Activated CD8-positive, alpha-beta T cell treated with anti-CD3 and anti-CD28 coated beads for 36 hours (primary cell): ENCODE results near the gene TUT1. TPM values are rescaled to one million over a fixed set of nuclear protein-coding genes. Genes with fewer than 3 reads are reported as not detected.
"Not testable (repeated sequence)": the region's sequence is repeated elsewhere in the genome, so short reads cannot be mapped to it uniquely, and the experiment has no call there.

Experiments used
- ATAC-seq: fragments of 200-7000 bp; cut with Tn5 transposase; one replicate; pipeline ENCODE4 v1.10.0; 2021; ENCODE audit warnings: mild to moderate bottlenecking, moderate library complexity
- CTCF ChIA-PET: fragments of 350-600 bp; sonication (Branson Sonifier 250); formaldehyde crosslinking; loops from one replicate; lab custom pipeline; 2021; ENCODE audit warnings: antibody characterized with exemption; lab: Charles Lee
- POLR2A ChIA-PET: fragments of 350-600 bp; sonication (Branson Sonifier 250); formaldehyde crosslinking; loops from one replicate; lab custom pipeline; 2021; ENCODE audit warnings: antibody characterized with exemption; lab: Charles Lee
- DNase-seq: peaks from one replicate; pipeline ENCODE4 v3.0.0-alpha.2; 2020
- H3K27ac Mint-ChIP-seq: one replicate; pipeline ENCODE4 v1.8.0; 2021; ENCODE audit warnings: mild to moderate bottlenecking, mixed read lengths
- H3K27me3 Mint-ChIP-seq: one replicate; pipeline ENCODE4 v1.8.0; 2021; ENCODE audit warnings: mixed read lengths
- H3K36me3 Mint-ChIP-seq: one replicate; pipeline ENCODE4 v1.8.0; 2021; ENCODE audit warnings: low read depth, mixed read lengths
- H3K4me1 Mint-ChIP-seq: one replicate; pipeline ENCODE4 v1.8.0; 2021; ENCODE audit warnings: low read depth, mixed read lengths
- H3K4me3 Mint-ChIP-seq: one replicate; pipeline ENCODE4 v1.8.0; 2021; ENCODE audit warnings: mild to moderate bottlenecking, moderate library complexity, mixed read lengths
- H3K9me3 Mint-ChIP-seq: one replicate; pipeline ENCODE4 v1.8.0; 2021; ENCODE audit warnings: mixed read lengths
- CTCF ChIP-seq: fragments of 200-600 bp; IDR thresholded peaks from one replicate; pipeline ENCODE4 v1.8.0; 2022; ENCODE audit warnings: antibody characterized with exemption, mild to moderate bottlenecking
- intact Hi-C: fragments of 100-400 bp; cut with micrococcal nuclease; formaldehyde crosslinking; loops from one replicate; pipeline ENCODE4 v1.10.0; 2022
- total RNA-seq, 2 experiments: library from RNA; stranded (reverse); gene quantifications; one replicate each; pipeline ENCODE4 v1.2.3, GENCODE V29; 2021

TUT1 gene
- total RNA-seq, 2 experiments from 2014 or later: 34.4 to 38.0 TPM

GRCh38 chr11:62574363-62575071 is 16.8 kb downstream of the TUT1 start:
- CTCF ChIA-PET: interaction anchor here (0.7 to 4.0 kb wide), 11 partner anchors 9 to 180 kb away, joined by 3 to 14 read pairs (median 4); partner anchors contain the start of genes MTA2 and TUT1
- H3K4me1 Mint-ChIP-seq: peaks cover 42% of the 10 kb centered on the region
- POLR2A ChIA-PET: interaction anchor here (0.6 to 11.0 kb wide), 23 partner anchors 9 to 281 kb away, joined by 3 to 156 read pairs (median 4); partner anchors contain the start of genes C11orf98, CSKMT, INTS5 and LBHD1
- no peaks in the 10 kb centered on the region for H3K9me3 Mint-ChIP-seq
- TF ChIP-seq CTCF: no peak
- H3K27me3 Mint-ChIP-seq: no peaks in the 10 kb centered on the region
- peak; percentile 28 for DNase-seq
- H3K27ac Mint-ChIP-seq: peak overlapping the region; percentile 97
- H3K36me3 Mint-ChIP-seq: peaks cover 63% of the 10 kb centered on the region
- intact Hi-C loops: no loop called here
- ATAC-seq: peak; percentile 4
- H3K4me3 Mint-ChIP-seq: peak overlapping the region; percentile 96

- peak; percentile 99 for DNase-seq
- Mint-ChIP-seq H3K9me3 (no peaks in the 10 kb centered on the region), H3K4me1 (peaks cover 48% of the 10 kb centered on the region), H3K27ac (peak within 1 kb of the TSS; percentile 97), H3K36me3 (peaks cover 67% of the 10 kb centered on the region), H3K4me3 (peak within 1 kb of the TSS; percentile 96), H3K27me3 (no peaks in the 10 kb centered on the region)
- intact Hi-C loops: no loop called here
- TF ChIP-seq CTCF: no peak
- ATAC-seq: peak; percentile 98
- ChIA-PET CTCF (interaction anchor here (0.7 to 4.0 kb wide), 13 partner anchors 8 to 179 kb away, joined by 3 to 14 read pairs (median 4); partner anchors contain the start of genes MTA2 and TUT1), POLR2A (interaction anchor here (0.6 to 11.0 kb wide), 19 partner anchors 8 to 281 kb away, joined by 3 to 156 read pairs (median 5); partner anchors contain the start of genes C11orf98, CSKMT, LBHD1 and TUT1)
Measured at GRCh38 chr11:62573592-62574362, 17.5 kb downstream of the TUT1 start, which contains the start of gene EEF1G. Gene EEF1G, minus strand, starts transcription at chr11:62573891. Its CDS starts 49 bp downstream, at chr11:62573842.

- POLR2A ChIA-PET: interaction anchor here (1.0 to 11.0 kb wide), 14 partner anchors 12 to 282 kb away, joined by 3 to 156 read pairs (median 6); partner anchors contain the start of genes C11orf98, CSKMT and TUT1
Measured at GRCh38 chr11:62573006-62573591, 18.2 kb downstream of the TUT1 start.

GRCh38 chr11:62572431-62572830 is 18.9 kb downstream of the TUT1 start:
- Mint-ChIP-seq H3K36me3 (peaks cover 71% of the 10 kb centered on the region), H3K4me1 (peaks cover 53% of the 10 kb centered on the region), H3K27ac (peak overlapping the region; percentile 97), H3K9me3 (no peaks in the 10 kb centered on the region), H3K27me3 (no peaks in the 10 kb centered on the region), H3K4me3 (peak overlapping the region; percentile 96)
- ChIA-PET POLR2A (interaction anchor here (0.6 to 11.0 kb wide), 7 partner anchors 16 to 269 kb away, joined by 3 to 156 read pairs (median 3); partner anchors contain the start of gene TUT1), CTCF (interaction anchor here (1.2 to 4.0 kb wide), 6 partner anchors 12 to 148 kb away, joined by 3 to 14 read pairs (median 4); no protein-coding TSS in a partner anchor)
- DNase-seq (no peak), ATAC-seq (no peak)
- intact Hi-C loops: no loop called here
- no peak for TF ChIP-seq CTCF

More at GRCh38 chr11:62573006-62573591, 18.2 kb downstream of the TUT1 start:
- TF ChIP-seq CTCF: no peak
- intact Hi-C loops: no loop called here
- CTCF ChIA-PET: interaction anchor here (1.0 to 4.0 kb wide), 11 partner anchors 13 to 179 kb away, joined by 3 to 14 read pairs (median 5); partner anchors contain the start of gene TUT1
- ATAC-seq (no peak), DNase-seq (peak; percentile 34)
- H3K36me3 Mint-ChIP-seq: peaks cover 70% of the 10 kb centered on the region
- H3K27ac Mint-ChIP-seq: peak overlapping the region; percentile 97
- peak overlapping the region; percentile 96 for H3K4me3 Mint-ChIP-seq
- H3K4me1 Mint-ChIP-seq: peaks cover 51% of the 10 kb centered on the region
- no peaks in the 10 kb centered on the region for H3K9me3 Mint-ChIP-seq
- no peaks in the 10 kb centered on the region for H3K27me3 Mint-ChIP-seq

GRCh38 chr11:62571493-62571892 is 19.8 kb downstream of the TUT1 start:
- H3K27me3 Mint-ChIP-seq, ATAC-seq, H3K9me3 Mint-ChIP-seq, DNase-seq, intact Hi-C loops: not testable (repeated sequence)
- H3K27ac Mint-ChIP-seq: peak overlapping the region; percentile 97
- H3K4me1 Mint-ChIP-seq: peaks cover 62% of the 10 kb centered on the region
- CTCF ChIA-PET: interaction anchor here (2.0 to 4.9 kb wide), 3 partner anchors 11 to 147 kb away, joined by 8 to 29 read pairs (median 25); partner anchors contain the start of gene TUT1
- peak overlapping the region; percentile 96 for H3K4me3 Mint-ChIP-seq
- peaks cover 75% of the 10 kb centered on the region for H3K36me3 Mint-ChIP-seq
- POLR2A ChIA-PET: interaction anchor here (0.7 to 11.0 kb wide), 4 partner anchors 15 to 156 kb away, joined by 4 to 156 read pairs (median 10); partner anchors contain the start of genes HNRNPUL2, LBHD1, TUT1 and UQCC3

- H3K9me3 Mint-ChIP-seq, DNase-seq, H3K27me3 Mint-ChIP-seq, ATAC-seq, intact Hi-C loops: not testable (repeated sequence)
- H3K4me3 Mint-ChIP-seq: peak overlapping the region; percentile 96
- POLR2A ChIA-PET: interaction anchor here (0.6 to 11.0 kb wide), 9 partner anchors 14 to 275 kb away, joined by 3 to 156 read pairs (median 4); partner anchors contain the start of genes AHNAK, HNRNPUL2, LBHD1 and TUT1
- CTCF ChIA-PET: interaction anchor here (0.6 to 4.9 kb wide), 4 partner anchors 11 to 146 kb away, joined by 3 to 29 read pairs (median 16); partner anchors contain the start of gene TUT1
- H3K4me1 Mint-ChIP-seq: peaks cover 65% of the 10 kb centered on the region
- peak overlapping the region; percentile 97 for H3K27ac Mint-ChIP-seq
- H3K36me3 Mint-ChIP-seq: peaks cover 81% of the 10 kb centered on the region
Measured at GRCh38 chr11:62570903-62571302, 20.4 kb downstream of the TUT1 start.
